Large intestine (tissue), 3 donors: Measurements from ENCODE around the gene ABCA7. TPM values are rescaled to one million over a fixed set of nuclear protein-coding genes. Genes with fewer than 3 reads are reported as not detected.
A peak's percentile ranks its signal among the peaks of the same experiment; 100 is the strongest.
"Not testable (repeated sequence)": the region's sequence is repeated elsewhere in the genome, so short reads cannot be mapped to it uniquely, and the experiment has no call there.

Experiments used
- DNase-seq, 2 donors: peaks; one replicate each; pipeline versions ENCODE4 v3.0.0 to v3.0.0-alpha.2; 2013
- H3K27ac ChIP-seq: one replicate; pipeline ENCODE4 v1.5.1; 2013; ENCODE audit warnings: low read length
- H3K27me3 ChIP-seq: 2 replicates; pipeline ENCODE4 v1.6.1; 2013; ENCODE audit warnings: low read length; ENCODE audit not compliant: control insufficient read depth, insufficient read depth
- H3K36me3 ChIP-seq: 2 replicates; pipeline ENCODE4 v1.6.1; 2013; ENCODE audit warnings: low read length; ENCODE audit not compliant: control insufficient read depth, insufficient read depth
- H3K4me1 ChIP-seq: one replicate; pipeline ENCODE4 v1.6.1; 2013; ENCODE audit warnings: low read length; ENCODE audit not compliant: control insufficient read depth, insufficient read depth
- H3K4me3 ChIP-seq: one replicate; pipeline ENCODE4 v1.5.1; 2013; ENCODE audit warnings: low read length
- H3K9me3 ChIP-seq: one replicate; pipeline ENCODE4 v1.6.1; 2013; ENCODE audit warnings: mild to moderate bottlenecking, low read depth, low read length, moderate library complexity; ENCODE audit not compliant: control insufficient read depth
- WGBS: methylation state at CpG from one replicate; pipeline ENCODE4 v1.1.5; 2013; ENCODE audit warnings: low lambda C conversion rate; ENCODE audit not compliant: insufficient coverage; 5-methylcytosine and 5-hydroxymethylcytosine counted together
- polyA plus RNA-seq: library from polyadenylated mRNA; unstranded; fragments of 120-200 nt; gene quantifications from one replicate; pipeline ENCODE4 v1.2.1, GENCODE V29; 2013

ABCA7 gene
- polyA plus RNA-seq, 1 donor, result 5.7 TPM

GRCh38 chr19:1109697-1110671, 70.1 kb downstream of the ABCA7 start:
- H3K36me3 ChIP-seq, result peaks cover 59% of the 10 kb centered on the region
- no peaks in the 10 kb centered on the region for H3K27me3 ChIP-seq
- no peak overlapping the region for H3K27ac ChIP-seq
- no peak overlapping the region for H3K4me3 ChIP-seq
- DNase-seq, result no peak
- WGBS, result no CpG with 5 or more reads among the region's 54 CpGs
- peaks cover 11% of the 10 kb centered on the region for H3K9me3 ChIP-seq
- peaks cover 42% of the 10 kb centered on the region for H3K4me1 ChIP-seq

- Histone ChIP-seq H3K9me3 (peaks cover 11% of the 10 kb centered on the region), H3K36me3 (peaks cover 60% of the 10 kb centered on the region), H3K27ac (no peak overlapping the region), H3K27me3 (no peaks in the 10 kb centered on the region), H3K4me3 (no peak overlapping the region), H3K4me1 (peaks cover 32% of the 10 kb centered on the region)
- DNase-seq, result no peak
- WGBS, result no CpG with 5 or more reads among the region's 18 CpGs
These were observed 71.1 kb downstream of the ABCA7 start for GRCh38 chr19:1110809-1111640.

- Histone ChIP-seq H3K27me3 (no peaks in the 10 kb centered on the region), H3K36me3 (peaks cover 60% of the 10 kb centered on the region), H3K4me3 (no peak overlapping the region), H3K27ac (no peak overlapping the region), H3K9me3 (peaks cover 11% of the 10 kb centered on the region), H3K4me1 (peaks cover 25% of the 10 kb centered on the region)
- no CpG with 5 or more reads among the region's 18 CpGs for WGBS
- no peak for DNase-seq
These were observed 71.8 kb downstream of the ABCA7 start for GRCh38 chr19:1111641-1112267.

- H3K4me3 ChIP-seq, result no peak overlapping the region
- H3K27me3 ChIP-seq, result no peaks in the 10 kb centered on the region
- WGBS, result no CpG with 5 or more reads among the region's 71 CpGs
- peaks cover 60% of the 10 kb centered on the region for H3K36me3 ChIP-seq
- H3K4me1 ChIP-seq, result peaks cover 22% of the 10 kb centered on the region
- peak in 1 of 2 donors; percentile 67 for DNase-seq
- peaks cover 11% of the 10 kb centered on the region for H3K9me3 ChIP-seq
- H3K27ac ChIP-seq, result no peak overlapping the region
These were observed 72.5 kb downstream of the ABCA7 start for GRCh38 chr19:1112268-1113029.

GRCh38 chr19:1113030-1113985, 73.4 kb downstream of the ABCA7 start:
- peak overlapping the region; percentile 79 for H3K27ac ChIP-seq
- H3K27me3 ChIP-seq, result no peaks in the 10 kb centered on the region
- peak; percentile 93 to 95 for DNase-seq
- no CpG with 5 or more reads among the region's 44 CpGs for WGBS
- peaks cover 11% of the 10 kb centered on the region for H3K9me3 ChIP-seq
- peaks cover 63% of the 10 kb centered on the region for H3K36me3 ChIP-seq
- H3K4me3 ChIP-seq, result peak overlapping the region; percentile 7
- peaks cover 21% of the 10 kb centered on the region for H3K4me1 ChIP-seq

- Histone ChIP-seq H3K9me3 (peaks cover 7% of the 10 kb centered on the region), H3K36me3 (peaks cover 68% of the 10 kb centered on the region), H3K4me3 (no peak overlapping the region), H3K27ac (peak overlapping the region; percentile 79), H3K4me1 (peaks cover 21% of the 10 kb centered on the region), H3K27me3 (no peaks in the 10 kb centered on the region)
- no peak for DNase-seq
- WGBS, result no CpG with 5 or more reads among the region's 25 CpGs
These were observed 74.1 kb downstream of the ABCA7 start for GRCh38 chr19:1113986-1114483.

GRCh38 chr19:1114728-1115127, 74.8 kb downstream of the ABCA7 start:
- no CpG with 5 or more reads among the region's 9 CpGs for WGBS
- not testable (repeated sequence) for DNase-seq, H3K27me3 ChIP-seq, H3K4me3 ChIP-seq, H3K27ac ChIP-seq, H3K9me3 ChIP-seq
- Histone ChIP-seq H3K4me1 (peaks cover 21% of the 10 kb centered on the region), H3K36me3 (peaks cover 72% of the 10 kb centered on the region)
